Peyer's patch (tissue), 4 donors: ENCODE measurements around the gene ARL8B.

ENCODE experiments used
- CTCF ChIP-seq, 6 experiments: fragments of 450-650 bp in 4 of 6; fragments of 200-600 bp in 2 of 6; sonication (generic) in 1 of 6; IDR thresholded peaks; one replicate each; pipeline ENCODE4 v1.5.1; 2017 to 2019; ENCODE audit warnings: antibody characterized with exemption in 6 of 6, mild to moderate bottlenecking in 3 of 6, moderate library complexity in 1 of 6
- POLR2A ChIP-seq, 2 donors: fragments of 450-650 bp; IDR thresholded peaks; one replicate each; pipeline ENCODE4 v1.5.1; 2017; ENCODE audit warnings: antibody characterized with exemption in 2 of 2, mild to moderate bottlenecking in 2 of 2, moderate library complexity in 2 of 2

- TF ChIP-seq CTCF (IDR thresholded peaks at IDR 0.05) (no peak), POLR2A (IDR thresholded peaks at IDR 0.05) (no peak)
These were observed 1.6 kb upstream of the ARL8B start for GRCh38 chr3:5120446-5120845.
